ENCODE data around the gene NAIF1. TPM values are rescaled to one million over a fixed set of nuclear protein-coding genes. Genes with fewer than 3 reads are reported as not detected.
"Not testable (repeated sequence)": the region's sequence is repeated elsewhere in the genome, so short reads cannot be mapped to it uniquely, and the experiment has no call there.

Gene NAIF1
- total RNA-seq, 2 experiments from 2014 or later, result 10.2 to 14.5 TPM

- no peaks in the 10 kb centered on the region for H3K36me3 Mint-ChIP-seq
- ChIA-PET CTCF (no interaction called here), POLR2A (no interaction called here)
- no peak overlapping the region for H3K27ac Mint-ChIP-seq
- intact Hi-C loops (cut with micrococcal nuclease), result no loop called here
- DNase-seq, result no peak
- H3K4me1 Mint-ChIP-seq (ENCODE audit: low read depth), result no peaks in the 10 kb centered on the region
- H3K4me3 Mint-ChIP-seq, result no peak overlapping the region
- no peaks in the 10 kb centered on the region for H3K9me3 Mint-ChIP-seq
- H3K27me3 Mint-ChIP-seq, result no peaks in the 10 kb centered on the region
Observed at GRCh38 chr9:128054087-128054486, 13.0 kb downstream of the NAIF1 start.

- intact Hi-C loops (cut with micrococcal nuclease), result no loop called here
- no peak for DNase-seq
- ChIA-PET POLR2A (no interaction called here), CTCF (no interaction called here)
- Mint-ChIP-seq H3K4me3 (no peak overlapping the region), H3K9me3 (no peaks in the 10 kb centered on the region), H3K4me1 (ENCODE audit: low read depth) (no peaks in the 10 kb centered on the region), H3K27me3 (no peaks in the 10 kb centered on the region), H3K36me3 (no peaks in the 10 kb centered on the region), H3K27ac (no peak overlapping the region)
Observed at GRCh38 chr9:128053560-128053959, 13.6 kb downstream of the NAIF1 start.

- H3K9me3 Mint-ChIP-seq, result no peaks in the 10 kb centered on the region
- H3K27me3 Mint-ChIP-seq, result no peaks in the 10 kb centered on the region
- H3K4me1 Mint-ChIP-seq (ENCODE audit: low read depth), result no peaks in the 10 kb centered on the region
- H3K4me3 Mint-ChIP-seq, result no peak overlapping the region
- DNase-seq, result no peak
- POLR2A ChIA-PET, result no interaction called here
- intact Hi-C loops (cut with micrococcal nuclease), result no loop called here
- H3K27ac Mint-ChIP-seq, result no peak overlapping the region
- H3K36me3 Mint-ChIP-seq, result no peaks in the 10 kb centered on the region
- CTCF ChIA-PET, result interaction anchor here (1.1 to 1.2 kb wide), 2 partner anchors 17 to 36 kb away, joined by 3 to 8 read pairs; no protein-coding TSS in a partner anchor
Observed at GRCh38 chr9:128051932-128052709, 15.0 kb downstream of the NAIF1 start.

- Mint-ChIP-seq H3K4me3 (no peak overlapping the region), H3K27ac (no peak overlapping the region), H3K27me3 (no peaks in the 10 kb centered on the region), H3K4me1 (ENCODE audit: low read depth) (no peaks in the 10 kb centered on the region), H3K36me3 (no peaks in the 10 kb centered on the region), H3K9me3 (no peaks in the 10 kb centered on the region)
- intact Hi-C loops (cut with micrococcal nuclease), result no loop called here
- CTCF ChIA-PET, result interaction anchor here (0.7 kb wide), 1 partner anchor 224 kb away, joined by 3 read pairs; no protein-coding TSS in a partner anchor
- DNase-seq, result no peak
- POLR2A ChIA-PET, result no interaction called here
Observed at GRCh38 chr9:128049843-128050242, 17.3 kb downstream of the NAIF1 start.

- no peak overlapping the region for H3K4me3 Mint-ChIP-seq
Observed at GRCh38 chr9:128048663-128049062, 18.5 kb downstream of the NAIF1 start.

GRCh38 chr9:128047231-128047630 is 19.9 kb downstream of the NAIF1 start:
- ChIA-PET CTCF (interaction anchor here (1.2 to 3.4 kb wide), 2 partner anchors 14 to 104 kb away, joined by 3 to 21 read pairs; no protein-coding TSS in a partner anchor), POLR2A (no interaction called here)
- intact Hi-C loops (cut with micrococcal nuclease), result no loop called here
- DNase-seq, result no peak
- Mint-ChIP-seq H3K27me3 (peaks cover 1% of the 10 kb centered on the region), H3K27ac (no peak overlapping the region), H3K9me3 (no peaks in the 10 kb centered on the region), H3K36me3 (no peaks in the 10 kb centered on the region), H3K4me3 (no peak overlapping the region), H3K4me1 (ENCODE audit: low read depth) (no peaks in the 10 kb centered on the region)

More at GRCh38 chr9:128048663-128049062, 18.5 kb downstream of the NAIF1 start:
- Mint-ChIP-seq H3K9me3 (no peaks in the 10 kb centered on the region), H3K36me3 (no peaks in the 10 kb centered on the region), H3K4me1 (ENCODE audit: low read depth) (no peaks in the 10 kb centered on the region), H3K27ac (no peak overlapping the region), H3K27me3 (no peaks in the 10 kb centered on the region)
- DNase-seq, result peak; percentile 28
- intact Hi-C loops (cut with micrococcal nuclease), result no loop called here
- ChIA-PET POLR2A (no interaction called here), CTCF (interaction anchor here (1.5 kb wide), 1 partner anchor 106 kb away, joined by 4 read pairs; no protein-coding TSS in a partner anchor)

- CTCF ChIA-PET, result interaction anchor here (0.5 to 3.4 kb wide), 4 partner anchors 10 to 883 kb away, joined by 3 to 21 read pairs (median 3); no protein-coding TSS in a partner anchor
- Mint-ChIP-seq H3K9me3 (no peaks in the 10 kb centered on the region), H3K4me3 (no peak overlapping the region), H3K4me1 (ENCODE audit: low read depth) (peaks cover 6% of the 10 kb centered on the region), H3K27ac (no peak overlapping the region), H3K36me3 (no peaks in the 10 kb centered on the region), H3K27me3 (peaks cover 1% of the 10 kb centered on the region)
- intact Hi-C loops (cut with micrococcal nuclease), result no loop called here
- POLR2A ChIA-PET, result interaction anchor here (0.6 kb wide), 1 partner anchor 23 kb away, joined by 3 read pairs; no protein-coding TSS in a partner anchor
- no peak for DNase-seq
Observed at GRCh38 chr9:128045831-128046230, 21.3 kb downstream of the NAIF1 start.

GRCh38 chr9:128045409-128045808 is 21.7 kb downstream of the NAIF1 start:
- H3K27ac Mint-ChIP-seq; H3K4me3 Mint-ChIP-seq; H3K9me3 Mint-ChIP-seq; H3K27me3 Mint-ChIP-seq; H3K36me3 Mint-ChIP-seq; H3K4me1 Mint-ChIP-seq (ENCODE audit: low read depth); DNase-seq; intact Hi-C loops (cut with micrococcal nuclease): not testable (repeated sequence)
- ChIA-PET CTCF (interaction anchor here (3.4 kb wide), 1 partner anchor 102 kb away, joined by 21 read pairs; no protein-coding TSS in a partner anchor), POLR2A (interaction anchor here (0.6 kb wide), 1 partner anchor 23 kb away, joined by 3 read pairs; no protein-coding TSS in a partner anchor)

GRCh38 chr9:128043467-128043868 is 23.7 kb downstream of the NAIF1 start:
- H3K27ac Mint-ChIP-seq, result no peak overlapping the region
- intact Hi-C loops (cut with micrococcal nuclease), result no loop called here
- ChIA-PET CTCF (interaction anchor here (1.5 kb wide), 1 partner anchor 23 kb away, joined by 3 read pairs; the partner anchor contains the start of gene NAIF1), POLR2A (no interaction called here)
- DNase-seq, result no peak
- H3K9me3 Mint-ChIP-seq, result no peaks in the 10 kb centered on the region
- no peaks in the 10 kb centered on the region for H3K36me3 Mint-ChIP-seq
- peaks cover 1% of the 10 kb centered on the region for H3K27me3 Mint-ChIP-seq
- H3K4me3 Mint-ChIP-seq, result no peak overlapping the region
- H3K4me1 Mint-ChIP-seq (ENCODE audit: low read depth), result peaks cover 6% of the 10 kb centered on the region

GRCh38 chr9:128042043-128042442 is 25.1 kb downstream of the NAIF1 start:
- H3K27ac Mint-ChIP-seq, result no peak overlapping the region

GRCh38 chr9:128040783-128041182 is 26.3 kb downstream of the NAIF1 start:
- H3K4me3 Mint-ChIP-seq; H3K27me3 Mint-ChIP-seq; intact Hi-C loops (cut with micrococcal nuclease); H3K9me3 Mint-ChIP-seq; DNase-seq; H3K27ac Mint-ChIP-seq; H3K4me1 Mint-ChIP-seq (ENCODE audit: low read depth); H3K36me3 Mint-ChIP-seq; POLR2A ChIA-PET: not testable (repeated sequence)
- CTCF ChIA-PET, result interaction anchor here (12.2 kb wide), 1 partner anchor 100 kb away, joined by 347 read pairs; the partner anchor contains the start of gene DPM2

More at GRCh38 chr9:128042043-128042442, 25.1 kb downstream of the NAIF1 start:
- DNase-seq, result no peak
- Mint-ChIP-seq H3K4me3 (no peak overlapping the region), H3K9me3 (no peaks in the 10 kb centered on the region), H3K27me3 (peaks cover 1% of the 10 kb centered on the region), H3K36me3 (no peaks in the 10 kb centered on the region), H3K4me1 (ENCODE audit: low read depth) (peaks cover 6% of the 10 kb centered on the region)
- CTCF ChIA-PET, result interaction anchor here (12.2 kb wide), 1 partner anchor 102 kb away, joined by 347 read pairs; the partner anchor contains the start of gene DPM2
- intact Hi-C loops (cut with micrococcal nuclease), result no loop called here
- POLR2A ChIA-PET, result interaction anchor here (0.6 to 0.7 kb wide), 2 partner anchors 8 to 61 kb away, joined by 3 read pairs; no protein-coding TSS in a partner anchor

- H3K4me3 Mint-ChIP-seq, H3K27ac Mint-ChIP-seq, H3K9me3 Mint-ChIP-seq, H3K27me3 Mint-ChIP-seq, DNase-seq, H3K36me3 Mint-ChIP-seq, POLR2A ChIA-PET: not testable (repeated sequence)
- CTCF ChIA-PET, result interaction anchor here (0.6 to 12.2 kb wide), 9 partner anchors 11 to 167 kb away, joined by 3 to 347 read pairs (median 8); partner anchors contain the start of genes DPM2 and EEIG1
- peaks cover 32% of the 10 kb centered on the region for H3K4me1 Mint-ChIP-seq (ENCODE audit: low read depth)
- intact Hi-C loops (cut with micrococcal nuclease), result loop anchor here (5.0 kb wide), 1 partner anchor 81 kb away; no protein-coding TSS in a partner anchor
Observed at GRCh38 chr9:128036522-128036921, 30.6 kb downstream of the NAIF1 start.
